ENCODE results near the gene BDH2. TPM values are rescaled to one million over a fixed set of nuclear protein-coding genes. Genes with fewer than 3 reads are reported as not detected.

BDH2 gene
- total and polyA plus RNA-seq, 2 donors (not counting 3 experiments of a cell fraction or from before 2014, with no cell fraction given), result 29.4 to 40.9 TPM

GRCh38 chr4:103100691-103101090 lies 1.1 kb upstream of the BDH2 start:
- Histone ChIP-seq H3K4me1 (ENCODE audit: control insufficient read depth, extremely low read depth, insufficient read depth, low read length) (peaks cover 8% of the 10 kb centered on the region), H3K79me2 (ENCODE audit: control insufficient read depth, insufficient read depth, low read length) (no peaks in the 10 kb centered on the region), H3K9ac (replicated peaks; ENCODE audit: extremely low read depth, insufficient read depth, low read length) (no peak overlapping the region), H3K27me3 (ENCODE audit: control insufficient read depth in 2 of 2, insufficient read depth in 2 of 2, low read length in 2 of 2) (no peaks in the 10 kb centered on the region), H3K36me3 (ENCODE audit: control insufficient read depth in 2 of 2, extremely low read depth in 1 of 2, insufficient read depth in 2 of 2, low read length in 2 of 2) (no peaks in the 10 kb centered on the region), H3K9me3 (replicated peaks; ENCODE audit: control insufficient read depth, insufficient read depth, low read length) (no peaks in the 10 kb centered on the region), H3K27ac (ENCODE audit: insufficient read depth, low read depth, low read length) (no peak overlapping the region), H4K20me1 (replicated peaks; ENCODE audit: control insufficient read depth, extremely low read depth, insufficient read depth, low read length) (no peaks in the 10 kb centered on the region), H3K4me2 (ENCODE audit: insufficient read depth, low read length) (no peak overlapping the region), H3K9me1 (replicated peaks; ENCODE audit: control insufficient read depth, extremely low read depth, insufficient read depth, low read length) (no peaks in the 10 kb centered on the region), H2AFZ (ENCODE audit: low read depth, low read length) (peak overlapping the region; percentile 7), H3K4me3 (replicated peaks in 1 of 3; ENCODE audit: insufficient read depth in 1 of 3, low read depth in 1 of 3, low read length in 3 of 3) (no peak overlapping the region)
- BruUV-seq (replicated peaks), result no TSS peak
- no peak for FAIRE-seq
- TF ChIP-seq POLR2A (IDR thresholded peaks at IDR 0.05; ENCODE audit: low read depth, low read length), result no peak
- no peak for TF ChIP-seq JUN (IDR thresholded peaks at IDR 0.05; ENCODE audit: borderline replicate concordance, insufficient read depth, insufficient read length, low read depth)
- no peak for TF ChIP-seq POLR2AphosphoS5 (IDR thresholded peaks at IDR 0.05; ENCODE audit: insufficient read depth, low read depth, low read length)
- no peak for TF ChIP-seq CTCF (IDR thresholded peaks at IDR 0.05; ENCODE audit: extremely low read depth in 1 of 2, insufficient read depth in 1 of 2, low read depth in 1 of 2, low read length in 2 of 2)
- no peak for TF ChIP-seq GATA2 (IDR thresholded peaks at IDR 0.05; ENCODE audit: insufficient read depth, insufficient read length, low read depth, low read length)
- no peak for TF ChIP-seq FOS (IDR thresholded peaks at IDR 0.05; ENCODE audit: borderline replicate concordance, insufficient read depth, low read length)
- no peak for TF ChIP-seq EZH2 (IDR thresholded peaks at IDR 0.05; ENCODE audit: borderline replicate concordance, low read depth, low read length, severe bottlenecking)
- CTCF ChIA-PET, result interaction anchor here (1.5 to 3.9 kb wide), 3 partner anchors 9 to 480 kb away, joined by 5 to 32 read pairs (median 6); no protein-coding TSS in a partner anchor
- dilution Hi-C loops (cut with MboI; ENCODE audit: extremely low pct_ligation_motif_present, low sequenced_read_pairs) (no loop called here), intact Hi-C loops (cut with micrococcal nuclease) (no loop called here)
- POLR2A ChIA-PET, result no interaction called here
- no peak for DNase-seq (ENCODE audit: low read depth, low spot score)
